ENCODE data around the gene GIPR.
A peak's percentile ranks its signal among the peaks of the same experiment; 100 is the strongest.
"Not testable (repeated sequence)": the region's sequence is repeated elsewhere in the genome, so short reads cannot be mapped to it uniquely, and the experiment has no call there.

Gene GIPR

GRCh38 chr19:45663800-45664199 is 4.2 kb upstream of the GIPR start:
- in situ Hi-C loops (cut with MboI; ENCODE audit: low sequenced_read_pairs): no loop called here
- Histone ChIP-seq H3K4me1 (peaks cover 3% of the 10 kb centered on the region), H3K9me3 (no peaks in the 10 kb centered on the region), H3K4me3 (no peak overlapping the region), H3K36me3 (replicated peaks) (no peaks in the 10 kb centered on the region), H3K27me3 (ENCODE audit: low read depth) (no peaks in the 10 kb centered on the region)
- no peak for DNase-seq (ENCODE audit: low spot score in 2 of 2)

DNA sequence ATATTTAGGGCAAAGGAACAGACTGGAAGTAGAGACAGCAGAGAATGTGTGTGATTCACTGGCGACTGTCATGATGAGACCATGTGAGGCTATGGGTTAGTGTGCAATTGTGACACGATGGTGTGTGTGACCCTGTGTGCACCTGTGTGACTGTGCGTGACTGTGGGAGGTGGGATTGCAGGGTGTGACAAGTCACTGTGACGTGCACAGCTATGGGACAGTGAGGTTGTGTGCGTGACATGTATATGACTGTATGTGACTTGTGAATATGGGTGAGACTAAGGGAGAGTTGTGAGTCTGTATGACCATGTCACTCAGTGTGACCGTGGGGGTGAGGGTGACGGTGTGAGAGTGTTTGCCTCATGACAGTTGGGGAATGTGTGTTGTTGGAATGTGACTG is 3.4 kb upstream of the GIPR start:
- Histone ChIP-seq H3K4me1 (peaks cover 3% of the 10 kb centered on the region), H3K27me3 (ENCODE audit: low read depth) (no peaks in the 10 kb centered on the region), H3K36me3 (replicated peaks) (no peaks in the 10 kb centered on the region), H3K9me3 (no peaks in the 10 kb centered on the region), H3K4me3 (no peak overlapping the region)
- DNase-seq (ENCODE audit: low spot score in 2 of 2): no peak
- in situ Hi-C loops (cut with MboI; ENCODE audit: low sequenced_read_pairs): no loop called here

GRCh38 chr19:45668342-45668871 is 386 bp downstream of the GIPR start:
- Histone ChIP-seq H3K4me3 (peak overlapping the region; percentile 36), H3K36me3 (replicated peaks) (no peaks in the 10 kb centered on the region), H3K4me1 (peaks cover 11% of the 10 kb centered on the region), H3K9me3 (no peaks in the 10 kb centered on the region), H3K27me3 (ENCODE audit: low read depth) (no peaks in the 10 kb centered on the region)
- in situ Hi-C loops (cut with MboI; ENCODE audit: low sequenced_read_pairs): no loop called here
- DNase-seq (ENCODE audit: low spot score in 2 of 2): no peak

GRCh38 chr19:45670670-45671453 is 2.8 kb downstream of the GIPR start:
- Histone ChIP-seq H3K36me3 (replicated peaks) (no peaks in the 10 kb centered on the region), H3K4me1 (peaks cover 11% of the 10 kb centered on the region), H3K27me3 (ENCODE audit: low read depth) (no peaks in the 10 kb centered on the region), H3K4me3 (peak overlapping the region; percentile 36), H3K9me3 (no peaks in the 10 kb centered on the region)
- in situ Hi-C loops (cut with MboI; ENCODE audit: low sequenced_read_pairs): no loop called here
- DNase-seq (ENCODE audit: low spot score in 2 of 2): peak; percentile 91 to 99

DNA sequence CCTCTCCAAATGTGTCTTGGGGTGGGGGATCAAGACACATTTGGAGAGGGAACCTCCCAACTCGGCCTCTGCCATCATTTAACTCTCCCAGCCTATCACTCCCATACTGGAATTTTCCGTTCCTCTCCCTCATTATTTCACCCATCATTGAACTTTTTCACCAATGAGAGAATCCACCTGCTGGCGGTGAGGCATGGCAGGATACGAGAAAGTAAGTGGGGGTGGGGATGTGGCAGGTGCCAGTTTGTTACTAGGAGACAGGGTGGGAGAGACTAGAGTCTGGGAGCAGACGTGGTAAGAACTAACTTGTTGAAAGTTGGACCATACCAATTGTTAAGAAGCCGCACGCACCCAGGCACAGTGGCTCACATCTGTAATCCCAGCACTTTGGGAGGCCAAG is 6.9 kb downstream of the GIPR start:
- in situ Hi-C loops (cut with MboI; ENCODE audit: low sequenced_read_pairs): no loop called here
- Histone ChIP-seq H3K27me3 (ENCODE audit: low read depth) (no peaks in the 10 kb centered on the region), H3K4me1 (peaks cover 5% of the 10 kb centered on the region), H3K36me3 (replicated peaks) (no peaks in the 10 kb centered on the region; the same call in 1 of the 2 replicates), H3K4me3 (no peak overlapping the region), H3K9me3 (no peaks in the 10 kb centered on the region)
- no peak for DNase-seq (ENCODE audit: low spot score in 2 of 2)

DNA sequence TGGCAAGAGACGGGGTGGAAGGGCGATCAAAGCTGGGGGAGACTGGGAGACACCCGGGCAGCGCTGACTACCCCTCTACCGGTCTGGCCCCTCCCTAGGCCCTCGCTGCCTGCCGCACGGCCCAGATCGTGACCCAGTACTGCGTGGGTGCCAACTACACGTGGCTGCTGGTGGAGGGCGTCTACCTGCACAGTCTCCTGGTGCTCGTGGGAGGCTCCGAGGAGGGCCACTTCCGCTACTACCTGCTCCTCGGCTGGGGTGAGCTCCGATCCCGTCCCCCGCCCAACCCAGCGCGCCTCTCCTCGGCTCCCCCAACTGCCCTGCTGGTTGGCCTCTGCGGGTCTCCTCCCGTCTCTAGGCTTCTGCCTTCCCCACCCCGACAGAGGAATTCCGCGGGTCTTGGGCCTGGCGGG is 8.8 kb downstream of the GIPR start:
- in situ Hi-C loops (cut with MboI; ENCODE audit: low sequenced_read_pairs): no loop called here
- Histone ChIP-seq H3K4me1 (no peaks in the 10 kb centered on the region), H3K36me3 (replicated peaks) (peaks cover under 1% of the 10 kb centered on the region; the same call in 1 of the 2 replicates), H3K27me3 (ENCODE audit: low read depth) (no peaks in the 10 kb centered on the region), H3K9me3 (no peaks in the 10 kb centered on the region), H3K4me3 (no peak overlapping the region)
- no peak for DNase-seq (ENCODE audit: low spot score in 2 of 2)

- H3K4me1 ChIP-seq: no peaks in the 10 kb centered on the region
- no peaks in the 10 kb centered on the region for H3K27me3 ChIP-seq (ENCODE audit: low read depth)
- H3K9me3 ChIP-seq: no peaks in the 10 kb centered on the region
- H3K4me3 ChIP-seq: no peak overlapping the region
- H3K36me3 ChIP-seq (replicated peaks): peaks cover 3% of the 10 kb centered on the region; the same call in 1 of the 2 replicates
- peak in 1 of 2 experiments; percentile 48 for DNase-seq (ENCODE audit: low spot score in 2 of 2)
- in situ Hi-C loops (cut with MboI; ENCODE audit: low sequenced_read_pairs): no loop called here
These were observed 9.6 kb downstream of the GIPR start for GRCh38 chr19:45677351-45678230.

- in situ Hi-C loops (cut with MboI; ENCODE audit: low sequenced_read_pairs): no loop called here
- peak; percentile 74 to 87 for DNase-seq (ENCODE audit: low spot score in 2 of 2)
- Histone ChIP-seq H3K4me3 (peak overlapping the region; percentile 10), H3K9me3 (no peaks in the 10 kb centered on the region), H3K27me3 (ENCODE audit: low read depth) (no peaks in the 10 kb centered on the region), H3K4me1 (no peaks in the 10 kb centered on the region), H3K36me3 (replicated peaks) (peaks cover 28% of the 10 kb centered on the region)
These were observed 13.5 kb downstream of the GIPR start for GRCh38 chr19:45681391-45682015.

- Histone ChIP-seq H3K9me3 (no peaks in the 10 kb centered on the region), H3K36me3 (replicated peaks) (peaks cover 34% of the 10 kb centered on the region), H3K4me3 (no peak overlapping the region), H3K4me1 (no peaks in the 10 kb centered on the region), H3K27me3 (ENCODE audit: low read depth) (no peaks in the 10 kb centered on the region)
- in situ Hi-C loops (cut with MboI; ENCODE audit: low sequenced_read_pairs): no loop called here
- no peak for DNase-seq (ENCODE audit: low spot score in 2 of 2)
These were observed 14.1 kb downstream of the GIPR start for GRCh38 chr19:45682117-45682516.

GRCh38 chr19:45682908-45683307 is 14.9 kb downstream of the GIPR start:
- H3K4me1 ChIP-seq: no peaks in the 10 kb centered on the region
- no peak for DNase-seq (ENCODE audit: low spot score in 2 of 2)
- no peaks in the 10 kb centered on the region for H3K27me3 ChIP-seq (ENCODE audit: low read depth)
- H3K4me3 ChIP-seq: no peak overlapping the region
- H3K9me3 ChIP-seq: no peaks in the 10 kb centered on the region
- in situ Hi-C loops (cut with MboI; ENCODE audit: low sequenced_read_pairs): no loop called here
- peaks cover 42% of the 10 kb centered on the region for H3K36me3 ChIP-seq (replicated peaks)

DNA sequence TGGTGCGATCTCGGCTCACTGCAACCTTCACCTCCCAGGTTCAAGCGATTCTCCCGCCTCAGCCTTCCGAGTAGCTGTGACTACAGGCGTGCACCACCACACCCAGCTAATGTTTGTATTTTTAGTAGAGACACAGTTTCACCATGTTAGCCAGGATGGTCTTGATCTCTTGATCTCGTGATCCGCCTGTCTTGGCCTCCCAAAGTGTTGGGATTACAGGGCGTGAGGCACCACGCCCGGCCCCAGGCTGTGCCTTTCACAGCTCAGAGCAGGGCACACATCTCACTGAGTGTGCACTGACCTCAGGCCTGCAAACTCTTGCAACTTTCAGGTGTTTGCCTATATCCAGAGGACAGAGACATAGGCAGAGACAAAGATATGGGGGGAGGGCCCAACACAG is 17.0 kb downstream of the GIPR start:
- H3K9me3 ChIP-seq; H3K4me1 ChIP-seq; in situ Hi-C loops (cut with MboI; ENCODE audit: low sequenced_read_pairs); H3K27me3 ChIP-seq (ENCODE audit: low read depth); H3K4me3 ChIP-seq; DNase-seq (ENCODE audit: low spot score in 2 of 2): not testable (repeated sequence)
- peaks cover 62% of the 10 kb centered on the region for H3K36me3 ChIP-seq (replicated peaks)

GRCh38 chr19:45687599-45687998 is 19.6 kb downstream of the GIPR start:
- Histone ChIP-seq H3K4me3 (no peak overlapping the region), H3K4me1 (no peaks in the 10 kb centered on the region; the same call in 1 of the 2 replicates), H3K9me3 (no peaks in the 10 kb centered on the region), H3K27me3 (ENCODE audit: low read depth) (no peaks in the 10 kb centered on the region), H3K36me3 (replicated peaks) (peaks cover 59% of the 10 kb centered on the region)
- no peak for DNase-seq (ENCODE audit: low spot score in 2 of 2)
- in situ Hi-C loops (cut with MboI; ENCODE audit: low sequenced_read_pairs): no loop called here

GRCh38 chr19:45691516-45692186 is 23.6 kb downstream of the GIPR start, which contains the start of gene SNRPD2:
Gene SNRPD2, minus strand, starts transcription at chr19:45691953. Its CDS starts 65 bp downstream, at chr19:45691888.
- peaks cover 4% of the 10 kb centered on the region for H3K4me1 ChIP-seq
- no peaks in the 10 kb centered on the region for H3K9me3 ChIP-seq
- no peaks in the 10 kb centered on the region for H3K27me3 ChIP-seq (ENCODE audit: low read depth)
- in situ Hi-C loops (cut with MboI; ENCODE audit: low sequenced_read_pairs): no loop called here
- peak within 1 kb of the TSS; percentile 93 for H3K4me3 ChIP-seq
- H3K36me3 ChIP-seq (replicated peaks): peaks cover 41% of the 10 kb centered on the region
- DNase-seq (ENCODE audit: low spot score in 2 of 2): peak; percentile 89 to 96
